OCI-LY7 (cell line): ENCODE measurements around the gene SLC31A1.

Source experiments
- CTCF ChIP-seq: fragments of 200-600 bp; sonication (generic); conservative IDR thresholded peaks from 2 replicates; pipeline ENCODE4 v1.5.1; 2014; ENCODE audit warnings: mild to moderate bottlenecking, antibody characterized with exemption, low read length, moderate library complexity, mixed read lengths
- EZH2phosphoT487 ChIP-seq: fragments of 200-600 bp; sonication (generic); IDR thresholded peaks from 2 replicates; pipeline ENCODE4 v1.6.1; 2018; ENCODE audit warnings: low read depth, borderline replicate concordance, mild to moderate bottlenecking, mixed run types, antibody characterized with exemption, low read length, moderate library complexity, mixed read lengths

GRCh38 chr9:113313261-113313660 lies 91.9 kb downstream of the SLC31A1 start:
- TF ChIP-seq CTCF: no peak
- TF ChIP-seq EZH2phosphoT487: no peak
